ENCODE data around the gene NDOR1.

- TF ChIP-seq EZH2 (IDR thresholded peaks at IDR 0.05; ENCODE audit: insufficient read depth, poor library complexity, severe bottlenecking) (no peak), EZH2phosphoT487 (IDR thresholded peaks at IDR 0.05; ENCODE audit: insufficient read depth, low read depth) (no peak)
These were observed 20.4 kb upstream of the NDOR1 start for GRCh38 chr9:137184881-137185660.

Measured in GM23248 (cell line).